ENCODE results near the gene DCST1. TPM values are rescaled to one million over a fixed set of nuclear protein-coding genes. Genes with fewer than 3 reads are reported as not detected.
A peak's percentile ranks its signal among the peaks of the same experiment; 100 is the strongest.

Gene DCST1
- total RNA-seq, 4 donors from 2014 or later, result 0.19 TPM; not detected in 3

DNA sequence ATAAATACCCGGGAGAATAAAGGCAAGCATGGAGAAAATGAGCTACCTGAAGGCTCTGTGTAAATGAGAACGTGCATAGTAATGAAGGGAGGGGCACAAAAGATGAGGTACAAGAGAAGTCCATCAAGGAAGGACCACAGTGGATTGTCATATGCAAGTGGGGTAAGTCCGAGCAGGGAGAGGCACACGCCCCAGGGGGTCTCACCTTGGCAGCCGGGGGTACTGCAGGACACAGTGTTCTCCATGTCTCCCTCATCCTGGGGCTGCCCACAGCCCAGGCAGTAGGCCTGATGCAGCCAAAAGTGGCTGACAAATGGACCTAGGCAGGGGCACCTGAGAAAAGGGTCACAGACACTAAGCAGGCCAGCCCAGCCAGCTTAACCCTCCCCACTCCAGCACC is 10.0 kb upstream of the DCST1 start:
- 78 to 79% methylated on average over 4 to 5 of the region's 5 CpGs for WGBS, 2 donors
- peaks cover 8 to 64% (median 22%) of the 10 kb centered on the region in 3 donors for H3K4me1 ChIP-seq
- no peak for DNase-seq
- H3K27ac ChIP-seq, result no peak overlapping the region
- TF ChIP-seq, protein P1, sequence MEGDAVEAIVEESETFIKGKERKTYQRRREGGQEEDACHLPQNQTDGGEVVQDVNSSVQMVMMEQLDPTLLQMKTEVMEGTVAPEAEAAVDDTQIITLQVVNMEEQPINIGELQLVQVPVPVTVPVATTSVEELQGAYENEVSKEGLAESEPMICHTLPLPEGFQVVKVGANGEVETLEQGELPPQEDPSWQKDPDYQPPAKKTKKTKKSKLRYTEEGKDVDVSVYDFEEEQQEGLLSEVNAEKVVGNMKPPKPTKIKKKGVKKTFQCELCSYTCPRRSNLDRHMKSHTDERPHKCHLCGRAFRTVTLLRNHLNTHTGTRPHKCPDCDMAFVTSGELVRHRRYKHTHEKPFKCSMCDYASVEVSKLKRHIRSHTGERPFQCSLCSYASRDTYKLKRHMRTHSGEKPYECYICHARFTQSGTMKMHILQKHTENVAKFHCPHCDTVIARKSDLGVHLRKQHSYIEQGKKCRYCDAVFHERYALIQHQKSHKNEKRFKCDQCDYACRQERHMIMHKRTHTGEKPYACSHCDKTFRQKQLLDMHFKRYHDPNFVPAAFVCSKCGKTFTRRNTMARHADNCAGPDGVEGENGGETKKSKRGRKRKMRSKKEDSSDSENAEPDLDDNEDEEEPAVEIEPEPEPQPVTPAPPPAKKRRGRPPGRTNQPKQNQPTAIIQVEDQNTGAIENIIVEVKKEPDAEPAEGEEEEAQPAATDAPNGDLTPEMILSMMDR (IDR thresholded peaks at IDR 0.05), result no peak
- no peak for TF ChIP-seq POLR2A (IDR thresholded peaks at IDR 0.05)
- no peaks in the 10 kb centered on the region for H3K27me3 ChIP-seq
- H3K36me3 ChIP-seq, result peaks cover 0 to 9% (median 0%) of the 10 kb centered on the region in 3 donors
- H3K4me3 ChIP-seq, result no peak overlapping the region
- intact Hi-C loops (cut with DNase I), result no loop called here
- no peaks in the 10 kb centered on the region for H3K9me3 ChIP-seq

DNA sequence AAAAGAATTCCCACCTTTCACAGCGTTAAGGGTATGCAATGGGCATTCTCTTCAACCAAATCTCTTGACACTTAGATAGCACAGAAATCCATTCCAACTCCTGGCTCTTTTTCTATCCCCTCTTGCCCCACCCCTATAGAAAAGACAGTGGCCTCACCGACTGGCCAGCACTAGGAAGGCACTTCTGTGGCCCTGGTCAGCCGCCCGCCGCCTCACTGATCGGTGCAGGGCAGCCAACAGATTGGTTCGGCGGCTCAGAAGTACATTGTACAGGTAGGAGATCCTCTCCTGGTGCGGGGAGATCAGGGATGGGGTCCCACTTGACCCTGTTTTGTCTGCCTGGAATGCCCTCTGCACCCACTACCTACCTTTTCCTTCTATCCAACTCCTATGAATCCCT is 9.3 kb upstream of the DCST1 start:
- H3K27me3 ChIP-seq, result no peaks in the 10 kb centered on the region
- peaks cover 0 to 2% (median 0%) of the 10 kb centered on the region in 3 donors for H3K36me3 ChIP-seq
- no peak for TF ChIP-seq POLR2A (IDR thresholded peaks at IDR 0.05)
- TF ChIP-seq, protein P1 (IDR thresholded peaks at IDR 0.05), result no peak
- intact Hi-C loops (cut with DNase I), result no loop called here
- peaks cover 1 to 57% (median 17%) of the 10 kb centered on the region in 3 donors for H3K4me1 ChIP-seq
- 71 to 87% methylated on average over 3 to 9 of the region's 9 CpGs for WGBS, 2 donors
- DNase-seq, result no peak
- no peak overlapping the region for H3K4me3 ChIP-seq
- no peaks in the 10 kb centered on the region for H3K9me3 ChIP-seq
- no peak overlapping the region for H3K27ac ChIP-seq

DNA sequence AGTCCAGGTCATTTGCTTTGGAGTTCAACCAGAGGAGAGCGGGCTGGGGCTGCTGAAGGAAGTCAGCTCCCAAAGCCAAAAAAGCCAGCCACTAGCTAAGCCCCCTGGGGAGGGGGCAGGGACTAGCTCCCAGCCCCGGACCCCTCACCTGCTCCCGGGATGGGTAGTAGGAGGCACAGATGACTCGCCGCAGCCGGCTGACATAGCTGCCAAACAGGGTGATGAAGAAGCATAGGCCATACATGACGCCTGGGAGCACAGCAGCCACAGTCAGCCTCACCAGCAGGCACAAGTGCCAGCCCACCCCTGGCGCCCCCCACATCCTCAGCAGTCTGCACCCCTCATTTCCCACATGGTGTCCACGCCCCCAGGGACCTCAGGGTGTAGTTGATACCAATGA is 7.5 kb upstream of the DCST1 start:
- H3K36me3 ChIP-seq, result no peaks in the 10 kb centered on the region
- no peak for TF ChIP-seq POLR2A (IDR thresholded peaks at IDR 0.05)
- TF ChIP-seq, protein P1 (IDR thresholded peaks at IDR 0.05), result no peak
- no peak for DNase-seq
- H3K4me1 ChIP-seq, result peaks cover 0 to 40% (median 11%) of the 10 kb centered on the region in 3 donors
- no peaks in the 10 kb centered on the region for H3K27me3 ChIP-seq
- no peak overlapping the region for H3K4me3 ChIP-seq
- WGBS, 2 donors, result 33% methylated on average over 2 to 4 of the region's 9 CpGs
- H3K9me3 ChIP-seq, result no peaks in the 10 kb centered on the region
- peak overlapping the region in 1 of 4 donors; percentile 11 for H3K27ac ChIP-seq
- intact Hi-C loops (cut with DNase I), result no loop called here

DNA sequence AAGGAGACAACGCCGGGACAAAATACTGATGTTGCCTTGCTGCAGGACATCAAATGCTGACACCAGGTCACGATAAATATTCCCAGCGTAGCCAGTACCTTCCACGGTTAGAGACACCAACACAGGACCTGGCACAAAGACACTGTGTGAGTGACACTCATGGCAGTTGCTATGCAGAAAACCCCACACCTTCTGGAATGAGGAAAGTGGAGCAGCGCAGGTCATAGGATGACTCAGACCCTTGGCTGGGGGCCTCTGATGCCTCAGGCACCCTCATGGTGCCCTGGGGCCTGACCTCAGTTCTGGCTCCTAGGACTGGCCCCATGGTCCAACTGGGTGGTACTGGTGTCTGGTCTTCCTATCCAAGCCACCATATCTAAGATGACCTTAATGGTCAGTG is 7.0 kb upstream of the DCST1 start:
- DNase-seq, result no peak
- peaks cover 0 to 36% (median 11%) of the 10 kb centered on the region in 3 donors for H3K4me1 ChIP-seq
- no peaks in the 10 kb centered on the region for H3K36me3 ChIP-seq
- no peak overlapping the region for H3K4me3 ChIP-seq
- intact Hi-C loops (cut with DNase I), result no loop called here
- TF ChIP-seq POLR2A (IDR thresholded peaks at IDR 0.05), result no peak
- TF ChIP-seq, protein P1 (IDR thresholded peaks at IDR 0.05), result no peak
- peak overlapping the region in 1 of 4 donors; percentile 11 for H3K27ac ChIP-seq
- H3K27me3 ChIP-seq, result no peaks in the 10 kb centered on the region
- WGBS, 2 donors, result 35 to 71% methylated on average over 2 to 6 of the region's 6 CpGs
- H3K9me3 ChIP-seq, result no peaks in the 10 kb centered on the region

DNA sequence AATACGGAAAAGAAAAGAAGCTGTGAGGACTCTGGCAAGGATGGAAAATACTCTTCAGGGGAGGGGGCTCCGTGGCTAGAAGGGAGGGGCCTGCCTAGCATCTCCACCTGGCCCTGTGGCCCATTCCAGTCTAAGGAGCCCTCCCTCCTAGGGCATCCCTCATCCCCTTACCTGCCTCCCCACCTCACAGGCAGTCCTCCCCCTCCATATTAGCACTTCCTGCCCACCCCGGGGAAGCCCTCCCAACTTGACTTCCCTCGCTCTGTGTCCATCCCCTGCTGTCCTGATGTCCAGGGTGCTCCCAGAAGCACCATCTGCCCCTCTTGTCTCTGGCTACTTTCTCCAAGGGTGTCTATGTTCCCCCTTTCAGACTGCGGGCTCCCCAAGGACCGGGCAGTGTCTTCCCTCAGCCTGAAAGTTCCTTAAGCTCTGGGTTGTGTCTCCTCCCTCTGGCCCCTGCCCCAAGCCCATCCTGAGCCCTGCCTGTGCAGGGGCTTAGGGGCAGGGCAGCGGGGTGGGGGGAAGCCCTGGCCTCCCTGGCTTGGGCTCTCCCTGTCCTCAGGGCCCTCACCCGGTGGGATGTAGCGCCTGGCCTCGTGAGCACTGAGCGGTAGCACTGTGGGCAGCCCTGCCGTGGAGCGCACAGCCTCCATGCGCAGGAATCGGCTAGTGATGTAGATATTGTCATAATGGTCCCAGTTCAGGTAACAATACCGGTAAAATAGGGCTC is 3.9 kb upstream of the DCST1 start:
- intact Hi-C loops (cut with DNase I), result no loop called here
- no peak overlapping the region for H3K4me3 ChIP-seq
- DNase-seq, result no peak
- 72 to 91% methylated on average over 6 to 9 of the region's 16 CpGs for WGBS, 2 donors
- TF ChIP-seq, protein P1 (IDR thresholded peaks at IDR 0.05), result no peak
- no peak for TF ChIP-seq POLR2A (IDR thresholded peaks at IDR 0.05)
- no peak overlapping the region for H3K27ac ChIP-seq
- H3K4me1 ChIP-seq, result peaks cover 6 to 31% (median 13%) of the 10 kb centered on the region in 3 donors
- no peaks in the 10 kb centered on the region for H3K27me3 ChIP-seq
- no peaks in the 10 kb centered on the region for H3K9me3 ChIP-seq
- no peaks in the 10 kb centered on the region for H3K36me3 ChIP-seq

Measured in esophagus squamous epithelium (tissue), 5 donors.